Measurements from ENCODE around the gene COX20. TPM values are rescaled to one million over a fixed set of nuclear protein-coding genes. Genes with fewer than 3 reads are reported as not detected.

COX20 gene
- total and polyA plus RNA-seq, 2 donors (not counting 1 experiment from before 2014, with no cell fraction given), result 22.8 to 51.5 TPM

DNA sequence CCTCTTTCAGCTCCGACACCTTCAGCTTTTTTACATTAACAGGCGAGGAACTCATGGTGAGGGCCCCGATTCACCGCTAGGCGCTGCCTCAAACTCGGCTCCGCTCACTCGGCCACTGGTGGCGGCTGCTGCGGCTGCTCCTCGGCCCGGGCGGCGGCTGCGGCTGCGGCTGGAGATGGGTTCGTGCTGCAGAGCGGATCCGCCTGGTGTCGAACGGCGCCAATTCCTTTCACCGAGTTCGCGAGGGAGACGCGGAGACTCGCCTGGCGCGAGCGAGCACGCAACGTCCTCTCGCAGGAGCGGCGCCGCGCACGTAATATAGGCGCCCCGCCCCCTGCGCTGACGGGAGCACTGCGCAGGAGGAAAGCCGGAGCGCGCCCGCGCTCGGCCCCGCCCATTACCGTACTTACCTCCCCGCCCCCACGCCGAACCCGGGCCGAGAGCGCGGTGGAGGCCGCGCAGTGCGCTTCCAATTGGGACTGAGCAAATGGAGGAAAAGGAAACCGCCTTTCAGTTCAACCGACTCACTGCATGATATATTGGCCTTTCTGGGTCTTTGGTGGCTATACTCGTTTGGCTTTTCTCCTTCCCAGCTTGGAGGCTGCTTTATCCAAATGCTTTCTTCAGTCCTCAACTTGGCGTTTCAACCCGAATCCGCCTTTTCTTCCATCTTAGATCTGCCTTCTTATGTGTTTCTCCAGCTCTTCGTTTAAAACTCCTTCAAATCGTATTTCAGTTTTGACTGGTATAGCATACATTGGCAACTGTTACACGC lies 29.0 kb downstream of the COX20 start, which contains the start of gene HNRNPU:
Gene HNRNPU (minus strand): TSS at position 291 of the 775 bp plus-strand sequence. CDS start 236 bp downstream, at position 55.
- Histone ChIP-seq H3K27me3 (ENCODE audit: control insufficient read depth, insufficient read depth, low read length) (no peaks in the 10 kb centered on the region), H3K9me3 (ENCODE audit: control insufficient read depth, insufficient read depth, low read depth, low read length) (no peaks in the 10 kb centered on the region), H3K27ac (ENCODE audit: insufficient read depth, low read length) (peak within 1 kb of the TSS; percentile 96), H3K9ac (ENCODE audit: insufficient read depth, low read length) (peak within 1 kb of the TSS; percentile 99), H4K20me1 (ENCODE audit: control insufficient read depth, extremely low read depth, insufficient read depth, low read length) (peaks cover 14% of the 10 kb centered on the region), H3K4me1 (ENCODE audit: control insufficient read depth, extremely low read depth, insufficient read depth, low read length) (peaks cover 6% of the 10 kb centered on the region), H3K4me2 (ENCODE audit: extremely low read depth, insufficient read depth, low read length) (peak within 1 kb of the TSS; percentile 80), H2AFZ (ENCODE audit: low read length) (peak within 1 kb of the TSS; percentile 89), H3K4me3 (replicated peaks in 1 of 4; ENCODE audit: control extremely low read depth in 1 of 4, insufficient read depth in 1 of 4, low read depth in 3 of 4, low read length in 4 of 4) (peak within 1 kb of the TSS; percentile 76 to 96 (median 82)), H3K36me3 (ENCODE audit: control insufficient read depth, insufficient read depth, low read length) (peaks cover 6% of the 10 kb centered on the region), H3K79me2 (ENCODE audit: control insufficient read depth, insufficient read depth, low read length) (peaks cover 47% of the 10 kb centered on the region)
- no peak for TF ChIP-seq EZH2 (IDR thresholded peaks at IDR 0.05; ENCODE audit: low read length, missing control alignments)
- TF ChIP-seq, protein P1, sequence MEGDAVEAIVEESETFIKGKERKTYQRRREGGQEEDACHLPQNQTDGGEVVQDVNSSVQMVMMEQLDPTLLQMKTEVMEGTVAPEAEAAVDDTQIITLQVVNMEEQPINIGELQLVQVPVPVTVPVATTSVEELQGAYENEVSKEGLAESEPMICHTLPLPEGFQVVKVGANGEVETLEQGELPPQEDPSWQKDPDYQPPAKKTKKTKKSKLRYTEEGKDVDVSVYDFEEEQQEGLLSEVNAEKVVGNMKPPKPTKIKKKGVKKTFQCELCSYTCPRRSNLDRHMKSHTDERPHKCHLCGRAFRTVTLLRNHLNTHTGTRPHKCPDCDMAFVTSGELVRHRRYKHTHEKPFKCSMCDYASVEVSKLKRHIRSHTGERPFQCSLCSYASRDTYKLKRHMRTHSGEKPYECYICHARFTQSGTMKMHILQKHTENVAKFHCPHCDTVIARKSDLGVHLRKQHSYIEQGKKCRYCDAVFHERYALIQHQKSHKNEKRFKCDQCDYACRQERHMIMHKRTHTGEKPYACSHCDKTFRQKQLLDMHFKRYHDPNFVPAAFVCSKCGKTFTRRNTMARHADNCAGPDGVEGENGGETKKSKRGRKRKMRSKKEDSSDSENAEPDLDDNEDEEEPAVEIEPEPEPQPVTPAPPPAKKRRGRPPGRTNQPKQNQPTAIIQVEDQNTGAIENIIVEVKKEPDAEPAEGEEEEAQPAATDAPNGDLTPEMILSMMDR (conservative IDR thresholded peaks at IDR 0.05 in 1 of 2, IDR thresholded peaks at IDR 0.05 in 1 of 2; ENCODE audit: low read depth in 1 of 2, low read length in 2 of 2), result peak; percentile 26 to 30
- DNase-seq (ENCODE audit: low read depth in 2 of 2), result peak; percentile 96 to 97

DNA sequence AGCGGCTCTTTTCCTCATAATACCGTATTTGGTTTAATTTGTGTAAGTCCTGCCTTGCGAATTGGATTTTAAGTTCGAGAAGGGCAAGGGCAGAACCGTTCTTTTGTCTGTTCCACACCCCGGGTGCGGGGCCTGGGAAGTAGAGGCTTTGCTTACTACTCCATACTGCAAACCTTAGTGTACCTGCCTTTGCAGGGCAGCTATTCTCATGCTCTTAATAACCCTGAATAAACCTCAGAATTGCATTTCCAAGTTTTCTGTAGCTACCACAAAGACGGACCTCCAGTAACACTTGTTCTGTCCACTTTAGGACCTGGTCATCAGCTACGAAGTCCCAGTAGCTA lies 29.5 kb downstream of the COX20 start:
- Histone ChIP-seq H2AFZ (ENCODE audit: low read length) (peak overlapping the region; percentile 89), H3K4me2 (ENCODE audit: extremely low read depth, insufficient read depth, low read length) (peak overlapping the region; percentile 80), H3K27ac (ENCODE audit: insufficient read depth, low read length) (peak overlapping the region; percentile 96), H3K4me1 (ENCODE audit: control insufficient read depth, extremely low read depth, insufficient read depth, low read length) (peaks cover 3% of the 10 kb centered on the region), H3K36me3 (ENCODE audit: control insufficient read depth, insufficient read depth, low read length) (peaks cover 3% of the 10 kb centered on the region), H4K20me1 (ENCODE audit: control insufficient read depth, extremely low read depth, insufficient read depth, low read length) (peaks cover 14% of the 10 kb centered on the region), H3K9ac (ENCODE audit: insufficient read depth, low read length) (peak overlapping the region; percentile 65), H3K79me2 (ENCODE audit: control insufficient read depth, insufficient read depth, low read length) (peaks cover 41% of the 10 kb centered on the region), H3K4me3 (replicated peaks in 1 of 4; ENCODE audit: control extremely low read depth in 1 of 4, insufficient read depth in 1 of 4, low read depth in 3 of 4, low read length in 4 of 4) (peak overlapping the region; percentile 54 to 88 (median 76)), H3K27me3 (ENCODE audit: control insufficient read depth, insufficient read depth, low read length) (no peaks in the 10 kb centered on the region), H3K9me3 (ENCODE audit: control insufficient read depth, insufficient read depth, low read depth, low read length) (no peaks in the 10 kb centered on the region)
- DNase-seq (ENCODE audit: low read depth in 2 of 2), result peak in 1 of 2 donors; percentile 37
- no peak for TF ChIP-seq EZH2 (IDR thresholded peaks at IDR 0.05; ENCODE audit: low read length, missing control alignments)
- TF ChIP-seq, protein P1 (conservative IDR thresholded peaks at IDR 0.05 in 1 of 2, IDR thresholded peaks at IDR 0.05 in 1 of 2; ENCODE audit: low read depth in 1 of 2, low read length in 2 of 2), result no peak

GRCh38 chr1:244865820-244866219 lies 30.4 kb downstream of the COX20 start:
- H2AFZ ChIP-seq (ENCODE audit: low read length), result no peak overlapping the region
- H3K27me3 ChIP-seq (ENCODE audit: control insufficient read depth, insufficient read depth, low read length), result no peaks in the 10 kb centered on the region
- H3K27ac ChIP-seq (ENCODE audit: insufficient read depth, low read length), result no peak overlapping the region
- H3K36me3 ChIP-seq (ENCODE audit: control insufficient read depth, insufficient read depth, low read length), result no peaks in the 10 kb centered on the region
- no peak overlapping the region for H3K9ac ChIP-seq (ENCODE audit: insufficient read depth, low read length)
- H3K9me3 ChIP-seq (ENCODE audit: control insufficient read depth, insufficient read depth, low read depth, low read length), result no peaks in the 10 kb centered on the region
- H3K79me2 ChIP-seq (ENCODE audit: control insufficient read depth, insufficient read depth, low read length), result peaks cover 33% of the 10 kb centered on the region
- H3K4me2 ChIP-seq (ENCODE audit: extremely low read depth, insufficient read depth, low read length), result no peak overlapping the region
- H4K20me1 ChIP-seq (ENCODE audit: control insufficient read depth, extremely low read depth, insufficient read depth, low read length), result peaks cover 14% of the 10 kb centered on the region
- no peak overlapping the region for H3K4me3 ChIP-seq (replicated peaks in 1 of 4; ENCODE audit: control extremely low read depth in 1 of 4, insufficient read depth in 1 of 4, low read depth in 3 of 4, low read length in 4 of 4)
- DNase-seq (ENCODE audit: low read depth in 2 of 2), result no peak
- no peaks in the 10 kb centered on the region for H3K4me1 ChIP-seq (ENCODE audit: control insufficient read depth, extremely low read depth, insufficient read depth, low read length)
- TF ChIP-seq, protein P1 (conservative IDR thresholded peaks at IDR 0.05 in 1 of 2, IDR thresholded peaks at IDR 0.05 in 1 of 2; ENCODE audit: low read depth in 1 of 2, low read length in 2 of 2), result no peak
- TF ChIP-seq EZH2 (IDR thresholded peaks at IDR 0.05; ENCODE audit: low read length, missing control alignments), result no peak

Data from fibroblast of lung (primary cell).